Upper lobe of right lung (tissue), 1 donor: ENCODE measurements around the gene APOB. TPM values are rescaled to one million over a fixed set of nuclear protein-coding genes. Genes with fewer than 3 reads are reported as not detected.

Experiments
- ATAC-seq: fragments of 200-7000 bp; cut with Tn5 transposase; one replicate; pipeline ENCODE4 v1.9.1; 2020; ENCODE audit warnings: mild to moderate bottlenecking, moderate library complexity
- DNase-seq: peaks from one replicate; pipeline ENCODE4 v3.0.0-alpha.2; 2020
- H3K27ac ChIP-seq: fragments of 200-600 bp; one replicate; pipeline ENCODE4 v1.8.0; 2022
- H3K27me3 ChIP-seq: fragments of 200-600 bp; one replicate; pipeline ENCODE4 v1.8.0; 2022; ENCODE audit warnings: mild to moderate bottlenecking
- H3K36me3 ChIP-seq: fragments of 200-600 bp; one replicate; pipeline ENCODE4 v1.8.0; 2022
- H3K4me1 ChIP-seq: fragments of 200-600 bp; one replicate; pipeline ENCODE4 v1.8.0; 2022
- H3K4me3 ChIP-seq: fragments of 200-600 bp; one replicate; pipeline ENCODE4 v1.8.0; 2022; ENCODE audit warnings: mild to moderate bottlenecking
- H3K9me3 ChIP-seq: fragments of 200-600 bp; one replicate; pipeline ENCODE4 v1.8.0; 2022
- CTCF ChIP-seq: fragments of 200-600 bp; IDR thresholded peaks from one replicate; pipeline ENCODE4 v1.8.0; 2022; ENCODE audit warnings: antibody characterized with exemption
- intact Hi-C: fragments of 100-400 bp; cut with DNase I; formaldehyde crosslinking; loops from one replicate; pipeline ENCODE4 v1.11.0; 2022
- total RNA-seq: library from RNA; stranded (reverse); fragmentation: NEBNext Ultra II Directional; extraction: Animal tissue kit (Norgen Biotek cat#: 25700); gene quantifications from one replicate; pipeline ENCODE4 v1.2.1, GENCODE V29; 2021
- donor health status: DM: no; HTN: yes; CAD: no; lungs with severe emphysema.

Gene APOB
- total RNA-seq, 1 donor from 2014 or later, result 0.49 TPM

- no peak overlapping the region for H3K27ac ChIP-seq
- no peak overlapping the region for H3K4me3 ChIP-seq
- no peak for TF ChIP-seq CTCF
- H3K4me1 ChIP-seq, result peaks cover 4% of the 10 kb centered on the region
- DNase-seq (no peak), ATAC-seq (no peak)
- H3K36me3 ChIP-seq, result no peaks in the 10 kb centered on the region
- no peaks in the 10 kb centered on the region for H3K27me3 ChIP-seq
- intact Hi-C loops, result no loop called here
- no peaks in the 10 kb centered on the region for H3K9me3 ChIP-seq
Observed at GRCh38 chr2:20982861-20983260, 61.0 kb downstream of the APOB start.

- ATAC-seq (no peak), DNase-seq (no peak)
- H3K4me1 ChIP-seq, result peaks cover 28% of the 10 kb centered on the region
- H3K27me3 ChIP-seq, result no peaks in the 10 kb centered on the region
- peak overlapping the region; percentile 24 for H3K27ac ChIP-seq
- H3K9me3 ChIP-seq, result no peaks in the 10 kb centered on the region
- intact Hi-C loops, result no loop called here
- no peak overlapping the region for H3K4me3 ChIP-seq
- no peaks in the 10 kb centered on the region for H3K36me3 ChIP-seq
- no peak for TF ChIP-seq CTCF
Observed at GRCh38 chr2:20977520-20978180, 66.2 kb downstream of the APOB start.

- H3K36me3 ChIP-seq, result no peaks in the 10 kb centered on the region
- H3K4me1 ChIP-seq, result peaks cover 28% of the 10 kb centered on the region
- DNase-seq (no peak), ATAC-seq (peak; percentile 45)
- no peak for TF ChIP-seq CTCF
- intact Hi-C loops, result no loop called here
- H3K27me3 ChIP-seq, result no peaks in the 10 kb centered on the region
- no peaks in the 10 kb centered on the region for H3K9me3 ChIP-seq
- H3K4me3 ChIP-seq, result no peak overlapping the region
- H3K27ac ChIP-seq, result no peak overlapping the region
Observed at GRCh38 chr2:20976527-20976926, 67.3 kb downstream of the APOB start.

GRCh38 chr2:20972792-20973565 is 70.9 kb downstream of the APOB start:
- TF ChIP-seq CTCF, result no peak
- no peaks in the 10 kb centered on the region for H3K9me3 ChIP-seq
- H3K27me3 ChIP-seq, result no peaks in the 10 kb centered on the region
- H3K27ac ChIP-seq, result peak overlapping the region; percentile 39
- peaks cover 25% of the 10 kb centered on the region for H3K4me1 ChIP-seq
- DNase-seq, result no peak
- intact Hi-C loops, result no loop called here
- ATAC-seq, result peak; percentile 19
- no peak overlapping the region for H3K4me3 ChIP-seq
- H3K36me3 ChIP-seq, result no peaks in the 10 kb centered on the region

GRCh38 chr2:20972110-20972509 is 71.8 kb downstream of the APOB start:
- Histone ChIP-seq H3K9me3 (no peaks in the 10 kb centered on the region), H3K36me3 (no peaks in the 10 kb centered on the region), H3K27ac (peak overlapping the region; percentile 2), H3K4me1 (peaks cover 18% of the 10 kb centered on the region), H3K4me3 (no peak overlapping the region), H3K27me3 (no peaks in the 10 kb centered on the region)
- intact Hi-C loops, result no loop called here
- ATAC-seq, result no peak
- DNase-seq, result no peak
- no peak for TF ChIP-seq CTCF
